ENCODE data around the gene IL34.

The IL34 gene

DNA sequence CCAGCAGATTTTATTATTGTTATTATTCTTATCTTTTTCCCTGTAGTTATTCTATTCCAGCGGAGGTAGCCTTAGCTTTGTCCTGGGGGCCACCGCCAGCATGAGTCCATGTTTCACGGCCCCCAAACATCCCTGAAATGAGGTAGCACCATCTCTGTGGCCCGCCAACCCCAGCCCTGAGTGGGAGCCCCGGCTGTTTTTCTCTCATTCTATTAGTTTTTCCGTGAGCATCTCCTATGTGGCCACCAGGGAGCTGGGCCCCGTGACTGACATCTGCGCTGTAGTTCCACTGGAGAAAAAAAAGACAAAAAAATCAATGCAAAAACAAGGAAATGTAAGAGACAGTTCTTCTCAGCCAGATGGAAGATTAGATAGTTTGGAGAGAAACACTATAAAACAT lies 43.5 kb upstream of the IL34 start:
- TF ChIP-seq, protein P1, sequence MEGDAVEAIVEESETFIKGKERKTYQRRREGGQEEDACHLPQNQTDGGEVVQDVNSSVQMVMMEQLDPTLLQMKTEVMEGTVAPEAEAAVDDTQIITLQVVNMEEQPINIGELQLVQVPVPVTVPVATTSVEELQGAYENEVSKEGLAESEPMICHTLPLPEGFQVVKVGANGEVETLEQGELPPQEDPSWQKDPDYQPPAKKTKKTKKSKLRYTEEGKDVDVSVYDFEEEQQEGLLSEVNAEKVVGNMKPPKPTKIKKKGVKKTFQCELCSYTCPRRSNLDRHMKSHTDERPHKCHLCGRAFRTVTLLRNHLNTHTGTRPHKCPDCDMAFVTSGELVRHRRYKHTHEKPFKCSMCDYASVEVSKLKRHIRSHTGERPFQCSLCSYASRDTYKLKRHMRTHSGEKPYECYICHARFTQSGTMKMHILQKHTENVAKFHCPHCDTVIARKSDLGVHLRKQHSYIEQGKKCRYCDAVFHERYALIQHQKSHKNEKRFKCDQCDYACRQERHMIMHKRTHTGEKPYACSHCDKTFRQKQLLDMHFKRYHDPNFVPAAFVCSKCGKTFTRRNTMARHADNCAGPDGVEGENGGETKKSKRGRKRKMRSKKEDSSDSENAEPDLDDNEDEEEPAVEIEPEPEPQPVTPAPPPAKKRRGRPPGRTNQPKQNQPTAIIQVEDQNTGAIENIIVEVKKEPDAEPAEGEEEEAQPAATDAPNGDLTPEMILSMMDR (conservative IDR thresholded peaks at IDR 0.05; ENCODE audit: control insufficient read depth, insufficient read depth, low read depth, low read length) = no peak
- no peak for DNase-seq (ENCODE audit: low read depth)
- no peak overlapping the region for H3K4me3 ChIP-seq (ENCODE audit: control insufficient read depth, low read depth, low read length)

DNA sequence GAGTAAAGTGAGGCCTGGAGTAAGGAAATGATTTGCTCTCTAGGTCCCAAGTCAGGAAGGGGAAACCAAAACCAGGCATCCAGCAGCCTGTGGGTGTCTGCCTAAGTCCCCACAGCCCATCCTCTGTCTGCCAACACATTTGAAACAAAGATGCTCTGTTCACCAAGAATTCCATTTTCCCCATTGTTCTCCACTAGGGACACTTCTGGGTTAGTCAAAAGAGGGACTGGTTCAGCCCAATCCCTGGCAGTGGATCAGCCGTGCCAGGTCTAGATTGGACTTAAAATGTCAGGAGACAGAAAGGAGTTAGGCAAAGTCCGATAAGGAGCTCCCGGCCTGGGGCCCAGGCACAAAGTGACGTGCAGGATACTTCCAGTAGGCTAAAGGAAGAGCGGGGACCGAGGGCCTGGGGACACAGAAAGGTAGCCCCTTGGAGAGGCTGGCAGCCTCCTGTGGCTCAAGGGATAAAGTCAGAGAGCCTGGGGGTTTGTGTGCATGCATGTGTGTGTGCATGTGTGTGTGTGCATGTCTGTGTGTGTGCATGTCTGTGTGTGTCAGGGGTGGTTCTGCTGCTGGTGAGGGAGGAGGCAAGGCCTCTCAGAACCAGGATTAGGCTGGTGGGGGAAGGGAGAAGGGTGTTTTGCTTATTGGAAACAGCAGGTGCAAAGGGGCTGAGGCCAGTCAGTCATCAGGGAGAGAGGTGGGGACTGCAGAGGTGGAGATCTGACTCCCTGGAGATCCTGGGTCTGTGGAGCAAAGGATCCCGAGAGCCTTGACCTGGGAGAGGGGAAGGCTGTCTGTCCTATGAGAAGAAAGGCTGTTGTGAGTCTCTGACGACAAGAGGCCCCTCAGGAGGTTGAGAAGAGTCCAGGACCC lies 41.7 kb upstream of the IL34 start:
- TF ChIP-seq, protein P1 (conservative IDR thresholded peaks at IDR 0.05; ENCODE audit: control insufficient read depth, insufficient read depth, low read depth, low read length) = no peak
- no peak for DNase-seq (ENCODE audit: low read depth)
- no peak overlapping the region for H3K4me3 ChIP-seq (ENCODE audit: control insufficient read depth, low read depth, low read length)

DNA sequence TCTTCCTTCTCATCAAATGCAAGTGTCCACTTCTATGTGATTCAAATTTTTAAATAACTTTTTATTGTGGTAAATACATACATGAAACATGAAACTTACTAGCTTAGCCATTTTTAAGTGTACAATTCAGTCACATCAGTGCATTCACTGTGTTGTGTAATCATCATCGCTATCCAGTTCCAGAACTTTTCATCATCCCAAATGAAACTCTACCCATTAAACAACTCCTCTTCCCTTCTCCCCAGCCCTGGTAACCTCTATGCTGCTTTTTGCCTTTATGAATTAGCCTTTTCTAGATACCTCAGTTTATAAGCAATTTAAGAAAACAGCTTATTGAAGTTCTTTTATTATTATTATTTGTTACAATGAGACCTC lies 41.1 kb upstream of the IL34 start:
- no peak overlapping the region for H3K4me3 ChIP-seq (ENCODE audit: control insufficient read depth, low read depth, low read length)
- DNase-seq (ENCODE audit: low read depth) = no peak
- TF ChIP-seq, protein P1 (conservative IDR thresholded peaks at IDR 0.05; ENCODE audit: control insufficient read depth, insufficient read depth, low read depth, low read length) = no peak

DNA sequence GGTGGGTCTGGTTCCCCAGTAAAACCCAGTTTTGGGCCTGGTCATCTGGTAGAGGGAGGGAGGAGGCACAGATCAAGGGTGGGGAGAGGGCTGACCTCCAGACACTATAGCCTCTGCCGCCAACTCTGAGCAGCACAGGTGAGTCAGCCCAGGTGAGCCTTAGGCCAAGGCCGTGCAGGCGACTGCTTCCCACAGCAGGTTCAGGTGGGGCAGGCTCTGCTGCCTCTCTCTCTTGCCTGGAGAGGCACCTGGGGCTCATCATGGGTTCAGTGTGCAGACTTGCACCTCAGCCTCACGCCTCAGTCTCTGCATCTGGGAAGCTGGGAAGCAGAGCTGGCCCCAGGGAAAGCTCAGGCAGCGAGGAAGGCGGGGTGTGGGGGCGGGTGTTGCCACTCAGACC lies 37.8 kb upstream of the IL34 start:
- no peak overlapping the region for H3K4me3 ChIP-seq (ENCODE audit: control insufficient read depth, low read depth, low read length)
- TF ChIP-seq, protein P1 (conservative IDR thresholded peaks at IDR 0.05; ENCODE audit: control insufficient read depth, insufficient read depth, low read depth, low read length) = no peak
- no peak for DNase-seq (ENCODE audit: low read depth)

DNA sequence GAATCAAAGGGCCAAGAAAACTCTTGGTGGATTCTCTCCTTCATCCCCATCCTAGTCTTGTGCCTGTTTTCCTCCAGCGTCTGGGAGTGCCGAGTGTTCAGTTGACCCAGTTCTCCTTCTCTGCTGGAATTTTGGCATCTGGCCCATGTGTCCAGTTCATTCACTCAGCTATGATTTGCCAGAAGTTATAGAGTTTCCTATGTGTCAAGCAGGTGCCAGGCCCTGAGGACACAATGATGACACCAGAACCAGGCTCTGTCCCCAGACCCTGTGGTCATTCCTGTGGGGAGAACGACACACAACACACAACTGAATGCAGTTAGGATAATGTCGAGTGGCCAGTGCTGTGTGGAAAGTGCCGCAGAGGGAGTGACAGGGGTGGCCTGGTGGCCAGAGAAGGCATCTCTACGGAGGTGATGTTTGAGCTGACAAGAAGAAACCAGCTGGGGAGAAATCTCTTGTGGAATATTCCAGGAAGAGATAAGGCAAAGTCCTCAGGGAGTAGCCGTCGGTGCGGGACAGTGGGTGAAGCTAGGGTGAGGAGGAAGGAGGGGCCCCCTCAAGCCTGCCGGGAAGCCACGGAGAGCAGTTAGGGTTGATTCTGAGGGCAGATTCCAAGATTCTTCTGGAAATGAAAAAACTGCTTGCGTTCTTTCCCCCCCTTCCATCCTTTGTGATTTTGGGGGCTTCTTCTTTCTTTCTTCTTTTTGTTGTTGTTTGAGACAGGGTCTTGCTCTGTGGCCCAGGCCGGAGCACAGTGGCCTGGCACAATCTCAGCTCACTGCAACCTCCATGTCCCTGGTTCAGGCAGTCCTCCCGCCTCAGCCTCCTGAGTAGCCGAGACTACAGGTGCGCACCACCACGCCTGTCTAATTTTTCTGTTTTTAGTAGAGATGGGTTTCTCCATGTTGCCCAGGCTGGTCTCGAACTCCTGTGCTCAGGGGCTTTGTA lies 35.8 kb upstream of the IL34 start:
- H3K4me3 ChIP-seq (ENCODE audit: control insufficient read depth, low read depth, low read length) = no peak overlapping the region
- DNase-seq (ENCODE audit: low read depth) = no peak
- TF ChIP-seq, protein P1 (conservative IDR thresholded peaks at IDR 0.05; ENCODE audit: control insufficient read depth, insufficient read depth, low read depth, low read length) = no peak

DNA sequence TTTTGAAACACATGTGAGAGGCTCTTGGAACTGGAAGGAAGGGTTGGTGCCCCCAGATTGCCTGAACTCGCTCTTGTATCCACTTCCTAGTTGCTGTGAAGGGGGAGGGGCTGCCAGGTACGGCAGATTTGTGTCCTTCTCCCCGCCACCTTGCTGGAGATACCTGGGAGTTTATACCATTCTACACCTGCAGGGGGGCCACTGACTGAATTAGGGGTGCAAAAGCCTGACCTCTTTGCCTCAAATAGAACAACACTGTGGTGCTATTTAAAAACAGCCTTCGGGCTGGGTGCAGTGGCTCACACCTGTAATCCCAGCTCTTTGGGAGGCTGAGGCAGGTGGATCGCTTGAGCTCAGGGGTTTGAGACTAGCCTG lies 35.1 kb upstream of the IL34 start:
- DNase-seq (ENCODE audit: low read depth) = no peak
- TF ChIP-seq, protein P1 (conservative IDR thresholded peaks at IDR 0.05; ENCODE audit: control insufficient read depth, insufficient read depth, low read depth, low read length) = no peak
- no peak overlapping the region for H3K4me3 ChIP-seq (ENCODE audit: control insufficient read depth, low read depth, low read length)
